OCI-LY3 (cell line): ENCODE measurements around the gene KDSR.

Source experiments
- H2AFZ ChIP-seq: fragments of 200-600, 300-600 bp; shearing (Covaris generic); 2 replicates; pipeline ENCODE4 v1.6.0; 2014; ENCODE audit warnings: antibody characterized with exemption, low read depth, low read length
- H3K27ac ChIP-seq: fragments of 200-600, 300-600 bp; sonication (generic); 2 replicates; pipeline ENCODE4 v1.5.1; 2014; ENCODE audit warnings: mild to moderate bottlenecking, low read length, moderate library complexity, mixed read lengths
- H3K27me3 ChIP-seq: fragments of 200-600, 300-600 bp; sonication (generic); 2 replicates; pipeline ENCODE4 v1.6.1; 2014; ENCODE audit warnings: low read depth, low read length, mixed read lengths
- H3K36me3 ChIP-seq: fragments of 200-600, 300-600 bp; sonication (generic); replicated peaks from 2 replicates; pipeline ENCODE3; 2014; ENCODE audit warnings: low read depth, low read length, mixed read lengths
- H3K4me1 ChIP-seq: fragments of 300-600, 200-600 bp; sonication (generic); 2 replicates; pipeline ENCODE4 v1.6.1; 2014; ENCODE audit warnings: low read length, mixed read lengths
- H3K4me2 ChIP-seq: fragments of 200-600, 300-600 bp; sonication (generic); 2 replicates; pipeline ENCODE4 v1.6.1; 2014; ENCODE audit warnings: low read length, mixed read lengths
- H3K4me3 ChIP-seq: fragments of 300-600, 200-600 bp; sonication (generic); 2 replicates; pipeline ENCODE4 v1.5.1; 2014; ENCODE audit warnings: antibody characterized with exemption, mild to moderate bottlenecking, low read length, moderate library complexity
- H3K79me2 ChIP-seq: fragments of 300-600, 200-600 bp; shearing (Covaris generic); 2 replicates; pipeline ENCODE4 v1.6.1; 2014; ENCODE audit warnings: mild to moderate bottlenecking, low read length, mixed read lengths
- H3K9ac ChIP-seq: fragments of 300-600, 200-600 bp; shearing (Covaris generic); 2 replicates; pipeline ENCODE4 v1.6.0; 2014; ENCODE audit warnings: mild to moderate bottlenecking, low read length, moderate library complexity
- H3K9me3 ChIP-seq: fragments of 200-600, 300-600 bp; shearing (Covaris generic); 2 replicates; pipeline ENCODE4 v1.6.1; 2014; ENCODE audit warnings: low read length, mixed read lengths; ENCODE audit not compliant: insufficient read depth
- H4K20me1 ChIP-seq: fragments of 200-600, 300-600 bp; sonication (generic); 2 replicates; pipeline ENCODE4 v1.6.1; 2016; ENCODE audit warnings: low read length, mixed read lengths; ENCODE audit not compliant: insufficient read depth
- EZH2phosphoT487 ChIP-seq: fragments of 200-600 bp; shearing (Covaris generic); IDR thresholded peaks from 2 replicates; pipeline ENCODE4 v1.6.1; 2018; ENCODE audit warnings: antibody characterized with exemption, mixed run types, low read depth
- TF ChIP-seq, protein P1 (sequence below): fragments of 200-600, 300-600 bp; sonication (generic); IDR thresholded peaks from 2 replicates; pipeline ENCODE4 v1.5.1; 2014; ENCODE audit warnings: antibody characterized with exemption, low read length, low read depth

The KDSR gene

DNA sequence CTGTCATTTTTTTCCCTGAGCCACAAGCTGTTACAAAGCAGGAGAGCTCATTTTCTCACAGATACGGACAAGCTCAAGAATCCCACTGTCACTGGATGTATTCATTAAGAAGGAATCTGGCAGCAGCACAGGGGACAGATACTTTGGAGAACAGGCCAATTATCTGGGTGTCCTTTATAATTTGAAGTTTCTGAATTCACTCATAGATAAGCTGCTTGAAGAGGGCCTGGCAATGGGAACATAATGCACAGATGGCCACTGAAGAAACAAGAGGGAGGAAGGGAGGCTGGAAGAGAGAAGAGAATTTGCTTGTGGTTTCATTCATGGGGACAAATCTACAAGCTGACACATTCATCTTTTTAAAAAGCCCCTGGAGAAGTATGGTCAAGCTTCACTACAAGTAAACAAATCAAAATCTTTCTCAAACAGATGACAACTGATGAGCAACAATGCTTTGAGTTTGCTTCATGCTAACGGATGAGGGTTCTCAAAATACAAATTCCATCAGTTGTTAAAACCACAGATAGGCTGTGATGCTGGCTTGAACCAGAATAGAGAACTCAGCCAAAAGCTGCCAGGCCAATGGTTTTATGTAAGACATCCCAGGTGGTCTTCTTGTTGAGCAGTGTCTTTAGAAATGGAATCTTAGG is 59.3 kb downstream of the KDSR start:
- Histone ChIP-seq H3K36me3 (peaks cover 62% of the 10 kb centered on the region), H4K20me1 (peaks cover 73% of the 10 kb centered on the region), H3K9ac (0 out of 2 replicates have a peak overlapping the region, but pooled peaks have one; percentile 8), H3K79me2 (peaks cover 100% of the 10 kb centered on the region), H2AFZ (no peak overlapping the region), H3K4me1 (peaks cover 93% of the 10 kb centered on the region), H3K27ac (peak overlapping the region; percentile 6), H3K27me3 (no peaks in the 10 kb centered on the region), H3K9me3 (no peaks in the 10 kb centered on the region), H3K4me3 (peak overlapping the region; percentile 8), H3K4me2 (peak overlapping the region; percentile 42)
- no peak for TF ChIP-seq EZH2phosphoT487
- TF ChIP-seq, protein P1, sequence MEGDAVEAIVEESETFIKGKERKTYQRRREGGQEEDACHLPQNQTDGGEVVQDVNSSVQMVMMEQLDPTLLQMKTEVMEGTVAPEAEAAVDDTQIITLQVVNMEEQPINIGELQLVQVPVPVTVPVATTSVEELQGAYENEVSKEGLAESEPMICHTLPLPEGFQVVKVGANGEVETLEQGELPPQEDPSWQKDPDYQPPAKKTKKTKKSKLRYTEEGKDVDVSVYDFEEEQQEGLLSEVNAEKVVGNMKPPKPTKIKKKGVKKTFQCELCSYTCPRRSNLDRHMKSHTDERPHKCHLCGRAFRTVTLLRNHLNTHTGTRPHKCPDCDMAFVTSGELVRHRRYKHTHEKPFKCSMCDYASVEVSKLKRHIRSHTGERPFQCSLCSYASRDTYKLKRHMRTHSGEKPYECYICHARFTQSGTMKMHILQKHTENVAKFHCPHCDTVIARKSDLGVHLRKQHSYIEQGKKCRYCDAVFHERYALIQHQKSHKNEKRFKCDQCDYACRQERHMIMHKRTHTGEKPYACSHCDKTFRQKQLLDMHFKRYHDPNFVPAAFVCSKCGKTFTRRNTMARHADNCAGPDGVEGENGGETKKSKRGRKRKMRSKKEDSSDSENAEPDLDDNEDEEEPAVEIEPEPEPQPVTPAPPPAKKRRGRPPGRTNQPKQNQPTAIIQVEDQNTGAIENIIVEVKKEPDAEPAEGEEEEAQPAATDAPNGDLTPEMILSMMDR: no peak

- no peak for TF ChIP-seq EZH2phosphoT487
- TF ChIP-seq, protein P1: no peak
- H3K27ac ChIP-seq: peak overlapping the region; percentile 6
- no peaks in the 10 kb centered on the region for H3K9me3 ChIP-seq
- peaks cover 94% of the 10 kb centered on the region for H3K4me1 ChIP-seq
- H3K27me3 ChIP-seq: no peaks in the 10 kb centered on the region
- peak overlapping the region; percentile 42 for H3K4me2 ChIP-seq
- H2AFZ ChIP-seq: no peak overlapping the region
- peaks cover 100% of the 10 kb centered on the region for H3K79me2 ChIP-seq
- H3K9ac ChIP-seq: 0 out of 2 replicates have a peak overlapping the region, but pooled peaks have one; percentile 8
- H3K36me3 ChIP-seq: peaks cover 61% of the 10 kb centered on the region
- peak overlapping the region; percentile 8 for H3K4me3 ChIP-seq
- H4K20me1 ChIP-seq: peaks cover 80% of the 10 kb centered on the region
Measured at GRCh38 chr18:63306819-63307550, 60.0 kb downstream of the KDSR start.

GRCh38 chr18:63306249-63306648 is 60.8 kb downstream of the KDSR start:
- Histone ChIP-seq H2AFZ (no peak overlapping the region), H3K79me2 (peaks cover 100% of the 10 kb centered on the region), H3K9me3 (no peaks in the 10 kb centered on the region), H3K36me3 (peaks cover 67% of the 10 kb centered on the region), H3K4me1 (peaks cover 95% of the 10 kb centered on the region), H3K27ac (no peak overlapping the region), H3K4me2 (0 out of 2 replicates have a peak overlapping the region, but pooled peaks have one; percentile 42), H3K4me3 (no peak overlapping the region), H3K9ac (no peak overlapping the region), H3K27me3 (no peaks in the 10 kb centered on the region), H4K20me1 (peaks cover 88% of the 10 kb centered on the region)
- TF ChIP-seq, protein P1: no peak
- TF ChIP-seq EZH2phosphoT487: no peak

- Histone ChIP-seq H3K9me3 (no peaks in the 10 kb centered on the region), H3K4me2 (peak overlapping the region; percentile 36), H3K27ac (peak overlapping the region; percentile 63; the same call in 1 of the 2 replicates), H2AFZ (no peak overlapping the region), H3K4me1 (peaks cover 94% of the 10 kb centered on the region), H3K79me2 (peaks cover 100% of the 10 kb centered on the region), H4K20me1 (peaks cover 99% of the 10 kb centered on the region), H3K4me3 (0 out of 2 replicates have a peak overlapping the region, but pooled peaks have one; percentile 1), H3K9ac (no peak overlapping the region), H3K36me3 (peaks cover 74% of the 10 kb centered on the region), H3K27me3 (no peaks in the 10 kb centered on the region)
- no peak for TF ChIP-seq EZH2phosphoT487
- TF ChIP-seq, protein P1: no peak
Measured at GRCh38 chr18:63303547-63303946, 63.5 kb downstream of the KDSR start.
